ENCODE data around the gene WIPF1.

Gene WIPF1

GRCh38 chr2:174589334-174589733, 8.3 kb downstream of the WIPF1 start:
- no peak for TF ChIP-seq JUND (IDR thresholded peaks at IDR 0.05; ENCODE audit: low read depth)
- in situ Hi-C loops (cut with HindIII; ENCODE audit: low pct_unique_long_range_greater_than_20kb, low sequenced_read_pairs), result no loop called here
- no peak for DNase-seq (ENCODE audit: low read depth in 1 of 2, low spot score in 1 of 2)

GRCh38 chr2:174588463-174588862, 9.1 kb downstream of the WIPF1 start:
- DNase-seq (ENCODE audit: low read depth in 1 of 2, low spot score in 1 of 2), result no peak
- in situ Hi-C loops (cut with HindIII; ENCODE audit: low pct_unique_long_range_greater_than_20kb, low sequenced_read_pairs), result no loop called here
- no peak for TF ChIP-seq JUND (IDR thresholded peaks at IDR 0.05; ENCODE audit: low read depth)

- in situ Hi-C loops (cut with HindIII; ENCODE audit: low pct_unique_long_range_greater_than_20kb, low sequenced_read_pairs), result no loop called here
- no peak for DNase-seq (ENCODE audit: low read depth in 1 of 2, low spot score in 1 of 2)
- TF ChIP-seq JUND (IDR thresholded peaks at IDR 0.05; ENCODE audit: low read depth), result no peak
Observed at GRCh38 chr2:174587579-174587978, 10.0 kb downstream of the WIPF1 start.

GRCh38 chr2:174586418-174587295, 10.9 kb downstream of the WIPF1 start:
- in situ Hi-C loops (cut with HindIII; ENCODE audit: low pct_unique_long_range_greater_than_20kb, low sequenced_read_pairs), result no loop called here
- DNase-seq (ENCODE audit: low read depth in 1 of 2, low spot score in 1 of 2), result no peak
- no peak for TF ChIP-seq JUND (IDR thresholded peaks at IDR 0.05; ENCODE audit: low read depth)

- in situ Hi-C loops (cut with HindIII; ENCODE audit: low pct_unique_long_range_greater_than_20kb, low sequenced_read_pairs), result no loop called here
- no peak for TF ChIP-seq JUND (IDR thresholded peaks at IDR 0.05; ENCODE audit: low read depth)
- no peak for DNase-seq (ENCODE audit: low read depth in 1 of 2, low spot score in 1 of 2)
Observed at GRCh38 chr2:174585657-174586252, 11.8 kb downstream of the WIPF1 start.

- TF ChIP-seq JUND (IDR thresholded peaks at IDR 0.05; ENCODE audit: low read depth), result no peak
- DNase-seq (ENCODE audit: low read depth in 1 of 2, low spot score in 1 of 2), result peak; percentile 19 to 80
- in situ Hi-C loops (cut with HindIII; ENCODE audit: low pct_unique_long_range_greater_than_20kb, low sequenced_read_pairs), result no loop called here
Observed at GRCh38 chr2:174585146-174585545, 12.5 kb downstream of the WIPF1 start.

GRCh38 chr2:174581491-174581890, 16.1 kb downstream of the WIPF1 start:
- in situ Hi-C loops (cut with HindIII; ENCODE audit: low pct_unique_long_range_greater_than_20kb, low sequenced_read_pairs), result no loop called here
- DNase-seq (ENCODE audit: low read depth in 1 of 2, low spot score in 1 of 2), result no peak
- no peak for TF ChIP-seq JUND (IDR thresholded peaks at IDR 0.05; ENCODE audit: low read depth)

GRCh38 chr2:174580951-174581350, 16.7 kb downstream of the WIPF1 start:
- no peak for TF ChIP-seq JUND (IDR thresholded peaks at IDR 0.05; ENCODE audit: low read depth)
- in situ Hi-C loops (cut with HindIII; ENCODE audit: low pct_unique_long_range_greater_than_20kb, low sequenced_read_pairs), result no loop called here
- DNase-seq (ENCODE audit: low read depth in 1 of 2, low spot score in 1 of 2), result no peak

- peak in 1 of 2 experiments; percentile 46 for DNase-seq (ENCODE audit: low read depth in 1 of 2, low spot score in 1 of 2)
- in situ Hi-C loops (cut with HindIII; ENCODE audit: low pct_unique_long_range_greater_than_20kb, low sequenced_read_pairs), result no loop called here
- no peak for TF ChIP-seq JUND (IDR thresholded peaks at IDR 0.05; ENCODE audit: low read depth)
Observed at GRCh38 chr2:174577967-174578589, 19.5 kb downstream of the WIPF1 start.

GRCh38 chr2:174575124-174575776, 22.4 kb downstream of the WIPF1 start:
- DNase-seq (ENCODE audit: low read depth in 1 of 2, low spot score in 1 of 2), result no peak
- TF ChIP-seq JUND (IDR thresholded peaks at IDR 0.05; ENCODE audit: low read depth), result no peak
- in situ Hi-C loops (cut with HindIII; ENCODE audit: low pct_unique_long_range_greater_than_20kb, low sequenced_read_pairs), result no loop called here

- DNase-seq (ENCODE audit: low read depth in 1 of 2, low spot score in 1 of 2), result no peak
- TF ChIP-seq JUND (IDR thresholded peaks at IDR 0.05; ENCODE audit: low read depth), result no peak
- in situ Hi-C loops (cut with HindIII; ENCODE audit: low pct_unique_long_range_greater_than_20kb, low sequenced_read_pairs), result no loop called here
Observed at GRCh38 chr2:174574657-174575056, 22.9 kb downstream of the WIPF1 start.

- no peak for TF ChIP-seq JUND (IDR thresholded peaks at IDR 0.05; ENCODE audit: low read depth)
- in situ Hi-C loops (cut with HindIII; ENCODE audit: low pct_unique_long_range_greater_than_20kb, low sequenced_read_pairs), result no loop called here
- DNase-seq (ENCODE audit: low read depth in 1 of 2, low spot score in 1 of 2), result no peak
Observed at GRCh38 chr2:174573621-174574081, 24.0 kb downstream of the WIPF1 start.

All from T47D (cell line).